ENCODE measurements around the gene APEX1. TPM values are rescaled to one million over a fixed set of nuclear protein-coding genes. Genes with fewer than 3 reads are reported as not detected.

APEX1 gene
- total RNA-seq, 4 donors from 2014 or later, result 52.4 to 208 (median 93.3) TPM

GRCh38 chr14:20435582-20436362 lies 19.3 kb upstream of the APEX1 start, which contains the start of gene KLHL33:
TSS of gene KLHL33 (minus strand) at chr14:20436166. CDS start at chr14:20435811, 355 bp downstream.
- H3K4me1 ChIP-seq, result no peaks in the 10 kb centered on the region
- TF ChIP-seq POLR2A (IDR thresholded peaks at IDR 0.05), result no peak
- TF ChIP-seq, protein P1, sequence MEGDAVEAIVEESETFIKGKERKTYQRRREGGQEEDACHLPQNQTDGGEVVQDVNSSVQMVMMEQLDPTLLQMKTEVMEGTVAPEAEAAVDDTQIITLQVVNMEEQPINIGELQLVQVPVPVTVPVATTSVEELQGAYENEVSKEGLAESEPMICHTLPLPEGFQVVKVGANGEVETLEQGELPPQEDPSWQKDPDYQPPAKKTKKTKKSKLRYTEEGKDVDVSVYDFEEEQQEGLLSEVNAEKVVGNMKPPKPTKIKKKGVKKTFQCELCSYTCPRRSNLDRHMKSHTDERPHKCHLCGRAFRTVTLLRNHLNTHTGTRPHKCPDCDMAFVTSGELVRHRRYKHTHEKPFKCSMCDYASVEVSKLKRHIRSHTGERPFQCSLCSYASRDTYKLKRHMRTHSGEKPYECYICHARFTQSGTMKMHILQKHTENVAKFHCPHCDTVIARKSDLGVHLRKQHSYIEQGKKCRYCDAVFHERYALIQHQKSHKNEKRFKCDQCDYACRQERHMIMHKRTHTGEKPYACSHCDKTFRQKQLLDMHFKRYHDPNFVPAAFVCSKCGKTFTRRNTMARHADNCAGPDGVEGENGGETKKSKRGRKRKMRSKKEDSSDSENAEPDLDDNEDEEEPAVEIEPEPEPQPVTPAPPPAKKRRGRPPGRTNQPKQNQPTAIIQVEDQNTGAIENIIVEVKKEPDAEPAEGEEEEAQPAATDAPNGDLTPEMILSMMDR (IDR thresholded peaks at IDR 0.05), result no peak
- H3K27ac ChIP-seq, result peak within 1 kb of the TSS; percentile 69 to 76
- intact Hi-C loops (cut with DNase I; ENCODE audit: low total_unique reads), result no loop called here
- H3K9me3 ChIP-seq, result no peaks in the 10 kb centered on the region
- peak within 1 kb of the TSS; percentile 28 for H3K4me3 ChIP-seq
- H3K36me3 ChIP-seq, result no peaks in the 10 kb centered on the region
- peak in 1 of 2 donors; percentile 22 for DNase-seq
- H3K27me3 ChIP-seq, result no peaks in the 10 kb centered on the region

GRCh38 chr14:20436363-20436755 lies 18.7 kb upstream of the APEX1 start:
- no peaks in the 10 kb centered on the region for H3K36me3 ChIP-seq
- TF ChIP-seq, protein P1 (IDR thresholded peaks at IDR 0.05), result no peak
- TF ChIP-seq POLR2A (IDR thresholded peaks at IDR 0.05), result no peak
- no peaks in the 10 kb centered on the region for H3K27me3 ChIP-seq
- no peaks in the 10 kb centered on the region for H3K4me1 ChIP-seq
- intact Hi-C loops (cut with DNase I; ENCODE audit: low total_unique reads), result no loop called here
- no peak overlapping the region for H3K4me3 ChIP-seq
- DNase-seq, result no peak
- peak overlapping the region in 1 of 2 donors; percentile 76 for H3K27ac ChIP-seq
- no peaks in the 10 kb centered on the region for H3K9me3 ChIP-seq

DNA sequence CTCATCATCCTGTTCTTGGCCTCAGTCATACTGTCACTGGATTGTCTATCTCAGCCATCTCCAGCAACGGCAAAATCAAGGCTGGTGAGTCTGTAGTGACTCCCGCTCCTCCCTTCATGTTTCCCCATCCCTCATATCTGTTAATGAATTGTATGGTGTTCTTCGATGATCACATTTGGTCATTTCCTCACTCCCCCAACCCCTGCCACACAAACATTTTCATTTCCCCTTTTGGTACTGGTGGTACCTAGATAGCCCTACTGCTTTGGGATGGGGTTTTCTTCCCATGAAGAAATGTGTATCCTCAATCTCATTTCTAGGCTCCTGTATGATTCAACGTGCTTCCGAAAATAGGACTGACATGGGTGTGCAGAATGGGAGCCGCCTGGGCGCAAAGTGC lies 16.4 kb upstream of the APEX1 start:
- no peaks in the 10 kb centered on the region for H3K4me1 ChIP-seq
- no peak for DNase-seq
- no peak for TF ChIP-seq POLR2A (IDR thresholded peaks at IDR 0.05)
- TF ChIP-seq, protein P1 (IDR thresholded peaks at IDR 0.05), result no peak
- H3K9me3 ChIP-seq, result no peaks in the 10 kb centered on the region
- no peak overlapping the region for H3K4me3 ChIP-seq
- H3K27ac ChIP-seq, result no peak overlapping the region
- no peaks in the 10 kb centered on the region for H3K36me3 ChIP-seq
- H3K27me3 ChIP-seq, result no peaks in the 10 kb centered on the region
- intact Hi-C loops (cut with DNase I; ENCODE audit: low total_unique reads), result no loop called here

GRCh38 chr14:20440465-20440864 lies 14.6 kb upstream of the APEX1 start:
- Histone ChIP-seq H3K36me3 (no peaks in the 10 kb centered on the region), H3K4me3 (no peak overlapping the region), H3K9me3 (no peaks in the 10 kb centered on the region), H3K27ac (no peak overlapping the region), H3K4me1 (no peaks in the 10 kb centered on the region), H3K27me3 (no peaks in the 10 kb centered on the region)
- intact Hi-C loops (cut with DNase I; ENCODE audit: low total_unique reads), result no loop called here
- no peak for TF ChIP-seq POLR2A (IDR thresholded peaks at IDR 0.05)
- TF ChIP-seq, protein P1 (IDR thresholded peaks at IDR 0.05), result no peak
- DNase-seq, result no peak

- no peak overlapping the region for H3K27ac ChIP-seq
- H3K36me3 ChIP-seq, result no peaks in the 10 kb centered on the region
- H3K4me1 ChIP-seq, result no peaks in the 10 kb centered on the region
- no peak for TF ChIP-seq POLR2A (IDR thresholded peaks at IDR 0.05)
- TF ChIP-seq, protein P1 (IDR thresholded peaks at IDR 0.05), result no peak
- intact Hi-C loops (cut with DNase I; ENCODE audit: low total_unique reads), result no loop called here
- no peaks in the 10 kb centered on the region for H3K27me3 ChIP-seq
- H3K9me3 ChIP-seq, result no peaks in the 10 kb centered on the region
- no peak overlapping the region for H3K4me3 ChIP-seq
- no peak for DNase-seq
Observed at GRCh38 chr14:20440882-20441281, 14.1 kb upstream of the APEX1 start.
